Hepatocyte (in vitro differentiated cells): ENCODE data around the gene EML4.

Experiments
- EZH2 ChIP-seq: fragments of 200-600 bp; sonication (generic); IDR thresholded peaks from 2 replicates; pipeline ENCODE4 v1.6.1; 2016; ENCODE audit warnings: antibody characterized with exemption, mild to moderate bottlenecking, borderline replicate concordance
- TF ChIP-seq, protein P1 (sequence below): fragments of 200-600 bp; sonication (generic); IDR thresholded peaks from 2 replicates; pipeline ENCODE4 v1.5.1; 2016; ENCODE audit warnings: antibody characterized with exemption, mild to moderate bottlenecking; ENCODE audit not compliant: poor library complexity

DNA sequence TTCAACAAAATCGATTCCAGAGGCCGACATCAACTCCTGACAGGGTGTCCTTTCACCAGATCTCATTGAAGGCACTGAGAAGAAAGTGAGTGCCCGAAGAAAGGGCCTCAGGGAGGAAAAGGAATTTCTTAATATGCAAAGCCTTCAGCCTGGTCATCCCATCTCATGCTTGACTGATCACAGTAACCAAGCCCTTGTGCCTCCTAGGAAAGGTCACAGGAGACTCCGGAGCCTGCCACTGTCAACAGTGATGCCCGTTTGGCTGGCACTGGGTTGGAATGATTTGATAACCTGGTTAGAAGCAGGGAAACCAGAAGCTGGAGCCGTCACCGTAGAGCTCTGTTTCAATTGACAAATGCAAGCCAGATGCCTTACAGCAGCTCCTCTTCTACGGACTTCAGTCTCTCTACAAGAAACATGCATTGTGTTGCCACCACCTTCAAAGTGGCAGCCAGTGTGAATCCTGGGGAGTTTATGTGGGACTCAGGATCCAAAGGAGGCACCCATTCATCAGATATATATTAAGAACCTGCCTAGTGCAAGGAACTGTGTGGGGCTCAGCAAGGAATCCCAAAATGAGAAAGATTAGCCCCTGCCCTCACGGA, 167.3 kb downstream of the EML4 start:
- TF ChIP-seq, protein P1, sequence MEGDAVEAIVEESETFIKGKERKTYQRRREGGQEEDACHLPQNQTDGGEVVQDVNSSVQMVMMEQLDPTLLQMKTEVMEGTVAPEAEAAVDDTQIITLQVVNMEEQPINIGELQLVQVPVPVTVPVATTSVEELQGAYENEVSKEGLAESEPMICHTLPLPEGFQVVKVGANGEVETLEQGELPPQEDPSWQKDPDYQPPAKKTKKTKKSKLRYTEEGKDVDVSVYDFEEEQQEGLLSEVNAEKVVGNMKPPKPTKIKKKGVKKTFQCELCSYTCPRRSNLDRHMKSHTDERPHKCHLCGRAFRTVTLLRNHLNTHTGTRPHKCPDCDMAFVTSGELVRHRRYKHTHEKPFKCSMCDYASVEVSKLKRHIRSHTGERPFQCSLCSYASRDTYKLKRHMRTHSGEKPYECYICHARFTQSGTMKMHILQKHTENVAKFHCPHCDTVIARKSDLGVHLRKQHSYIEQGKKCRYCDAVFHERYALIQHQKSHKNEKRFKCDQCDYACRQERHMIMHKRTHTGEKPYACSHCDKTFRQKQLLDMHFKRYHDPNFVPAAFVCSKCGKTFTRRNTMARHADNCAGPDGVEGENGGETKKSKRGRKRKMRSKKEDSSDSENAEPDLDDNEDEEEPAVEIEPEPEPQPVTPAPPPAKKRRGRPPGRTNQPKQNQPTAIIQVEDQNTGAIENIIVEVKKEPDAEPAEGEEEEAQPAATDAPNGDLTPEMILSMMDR = no peak
- no peak for TF ChIP-seq EZH2
